HepG2 (cell line): ENCODE results near the gene DNAJC7. TPM values are rescaled to one million over a fixed set of nuclear protein-coding genes. Genes with fewer than 3 reads are reported as not detected.

Source experiments
- ATAC-seq: fragments of 200-7000 bp; cut with Tn5 transposase; 3 replicates; pipeline ENCODE4 v1.9.1; 2020; ENCODE audit warnings: mild to moderate bottlenecking, moderate library complexity
- BruUV-seq: library from RNA; stranded (reverse); fragments of 400-500 nt; replicated peaks from 2 replicates; lab custom pipeline; 2021; lab: Mats Ljungman, UMichigan
- CTCF ChIA-PET: fragments of 300-600 bp; formaldehyde crosslinking; extraction: SDS; loops from one replicate; lab custom pipeline; 2021; ENCODE audit warnings: low total read pairs, inconsistent platforms, low intra/inter-chr PET ratio; lab: Yijun Ruan, JAX
- POLR2A ChIA-PET: fragments of 350-600 bp; sonication (Branson Sonifier 250); formaldehyde crosslinking; loops from one replicate; lab custom pipeline; 2020; ENCODE audit warnings: antibody characterized with exemption, inconsistent platforms; lab: Yijun Ruan, JAX
- DNase-seq: peaks from one replicate; pipeline ENCODE4 v3.0.0-alpha.2; 2015; ENCODE audit warnings: low spot score
- FAIRE-seq: peaks from 3 replicates; lab custom pipeline; 2011; peaks lifted over from hg19 to GRCh38; lab: Jason Lieb, UNC
- H2AFZ ChIP-seq: one replicate; pipeline ENCODE4 v1.6.1; 2011; ENCODE audit warnings: low read length, inconsistent platforms
- H3K27ac ChIP-seq: fragments of 300-600 bp; 3 replicates; pipeline ENCODE4 v1.8.0; 2011; ENCODE audit warnings: mixed run types, mild to moderate bottlenecking, mixed read lengths, low read length, inconsistent platforms; ENCODE audit not compliant: insufficient read depth; ENCODE audit errors: extremely low read length
- H3K27me3 ChIP-seq, 2 experiments: fragments of 200-600 bp in 1 of 2; 2 replicates in 1 of 2; 3 replicates in 1 of 2; pipeline versions ENCODE4 v1.6.0 to v1.8.0; 2011; ENCODE audit warnings: low read length in 2 of 2, mild to moderate bottlenecking in 2 of 2, moderate library complexity in 2 of 2, inconsistent platforms in 1 of 2; ENCODE audit not compliant: insufficient read depth in 2 of 2, control insufficient read depth in 1 of 2
- H3K36me3 ChIP-seq, 2 experiments: fragments of 200-600 bp in 1 of 2; replicated peaks in 1 of 2; 2 replicates in 1 of 2; 3 replicates in 1 of 2; pipeline versions ENCODE4 v1.5.1 to v1.8.0; 2011; ENCODE audit warnings: low read length in 2 of 2, inconsistent platforms in 1 of 2; ENCODE audit not compliant: insufficient read depth in 2 of 2, control insufficient read depth in 1 of 2
- H3K4me1 ChIP-seq: 2 replicates; pipeline ENCODE4 v1.5.1; 2012; ENCODE audit warnings: low read length, inconsistent platforms; ENCODE audit not compliant: insufficient read depth
- H3K4me2 ChIP-seq: 2 replicates; pipeline ENCODE4 v1.6.0; 2011; ENCODE audit warnings: low read depth, low read length, inconsistent platforms
- H3K4me3 ChIP-seq, 3 experiments: fragments of 200-600 bp in 1 of 3; sonication (generic), shearing (Covaris generic) in 1 of 3; replicated peaks in 1 of 3; 2 replicates each; pipeline ENCODE4 v1.5.1; 2011 to 2016; ENCODE audit warnings: low read length in 3 of 3, inconsistent platforms in 2 of 3, low read depth in 2 of 3, mild to moderate bottlenecking in 2 of 3, control low read depth in 1 of 3, mixed read lengths in 1 of 3; ENCODE audit not compliant: insufficient read depth in 1 of 3
- H3K79me2 ChIP-seq: one replicate; pipeline ENCODE4 v1.6.1; 2011; ENCODE audit warnings: low read length, inconsistent platforms; ENCODE audit not compliant: insufficient read depth
- H3K9ac ChIP-seq: 2 replicates; pipeline ENCODE4 v1.6.0; 2011; ENCODE audit warnings: mild to moderate bottlenecking, low read depth, low read length, inconsistent platforms; ENCODE audit not compliant: insufficient read depth
- H3K9me3 ChIP-seq: 2 replicates; pipeline ENCODE4 v1.5.1; 2012; ENCODE audit warnings: mild to moderate bottlenecking, low read length
- H4K20me1 ChIP-seq: 2 replicates; pipeline ENCODE4 v1.6.0; 2011; ENCODE audit warnings: inconsistent platforms, mild to moderate bottlenecking, low read length, moderate library complexity; ENCODE audit not compliant: insufficient read depth
- ARNTL ChIP-seq: sonication (generic); formaldehyde crosslinking; IDR thresholded peaks from 2 replicates; pipeline ENCODE4 v1.4.0; 2020; ENCODE audit warnings: mild to moderate bottlenecking, missing genetic modification reagents
- KMT2A ChIP-seq: sonication (generic); formaldehyde crosslinking; IDR thresholded peaks from 2 replicates; pipeline ENCODE4 v1.4.0; 2020; ENCODE audit warnings: missing genetic modification reagents
- MEIS1 ChIP-seq: sonication (generic); formaldehyde crosslinking; IDR thresholded peaks from 2 replicates; pipeline ENCODE4 v1.9.0; 2021; ENCODE audit warnings: mild to moderate bottlenecking, missing genetic modification reagents, moderate library complexity, borderline replicate concordance
- NR2C2 ChIP-seq: sonication (generic); formaldehyde crosslinking; IDR thresholded peaks from 2 replicates; pipeline ENCODE4 v1.4.0; 2020; ENCODE audit warnings: missing genetic modification reagents, mild to moderate bottlenecking, moderate library complexity, borderline replicate concordance
- POGZ ChIP-seq: sonication (generic); formaldehyde crosslinking; IDR thresholded peaks from 2 replicates; pipeline ENCODE4 v1.4.0; 2020; ENCODE audit warnings: mild to moderate bottlenecking, missing genetic modification reagents
- RBFOX2 ChIP-seq: fragments of 200-400 bp; formaldehyde crosslinking; IDR thresholded peaks from 2 replicates; pipeline ENCODE4 v1.6.1; 2017; ENCODE audit warnings: low read depth, mild to moderate bottlenecking, low read length
- SMAD1 ChIP-seq: sonication (generic); formaldehyde crosslinking; IDR thresholded peaks from 2 replicates; pipeline ENCODE4 v1.4.0; 2020; ENCODE audit warnings: missing genetic modification reagents, low read depth, mild to moderate bottlenecking, borderline replicate concordance
- SRY ChIP-seq: sonication (generic); formaldehyde crosslinking; IDR thresholded peaks from 2 replicates; pipeline ENCODE4 v1.8.0; 2022; ENCODE audit warnings: mild to moderate bottlenecking, missing genetic modification reagents
- WGBS: methylation state at CpG from one replicate; pipeline ENCODE4 v1.1.6; 2017; ENCODE audit warnings: low lambda C conversion rate; 5-methylcytosine and 5-hydroxymethylcytosine counted together
- in situ Hi-C: cut with HindIII; loops from 2 replicates; pipeline ENCODE4 v1.10.0; 2017; ENCODE audit warnings: low pct_unique_long_range_greater_than_20kb; ENCODE audit not compliant: extremely low pct_ligation_motif_present
- intact Hi-C: fragments of 100-400 bp; cut with micrococcal nuclease; formaldehyde crosslinking; loops from one replicate; pipeline ENCODE4 v1.10.0; 2022; ENCODE audit not compliant: unreplicated experiment
- polyA plus RNA-seq, 8 experiments: library from polyadenylated mRNA; depleted of rRNA in 3 of 8; stranded (reverse) in 7 of 8; unstranded in 1 of 8; fragments of >200 nt; fragmentation: Illumina TruSeq in 4 of 8; extraction: Trizol in 4 of 8; gene quantifications; 2 replicates each; pipeline versions ENCODE4 v1.2.1 to v1.2.3, GENCODE V29; 2011 to 2016; ENCODE audit warnings: low read depth in 4 of 8, missing spikeins in 1 of 8, mixed read lengths in 1 of 8; ENCODE audit not compliant: insufficient read depth in 1 of 8
- total RNA-seq, 5 experiments: library from RNA; depleted of rRNA; stranded (reverse); fragments of >200 nt; fragmentation: Illumina TruSeq; extraction: Trizol; gene quantifications; 2 replicates each; pipeline ENCODE4 v1.2.3, GENCODE V29; 2016; ENCODE audit warnings: low read depth in 1 of 5
- TF ChIP-seq, protein P1 (sequence below): sonication (generic); formaldehyde crosslinking; conservative IDR thresholded peaks from 2 replicates; pipeline ENCODE4 v1.4.0; 2020; ENCODE audit warnings: missing genetic modification reagents
- TF ChIP-seq, protein P2 (sequence below): sonication (generic); formaldehyde crosslinking; IDR thresholded peaks from 2 replicates; pipeline ENCODE4 v1.4.0; 2020; ENCODE audit warnings: missing genetic modification reagents
- TF ChIP-seq, protein P3 (sequence below): sonication (generic); formaldehyde crosslinking; IDR thresholded peaks from 2 replicates; pipeline ENCODE4 v1.4.0; 2020; ENCODE audit warnings: mild to moderate bottlenecking, missing genetic modification reagents
- TF ChIP-seq, protein P4 (sequence below): sonication (generic); formaldehyde crosslinking; IDR thresholded peaks from 2 replicates; pipeline ENCODE4 v1.5.1; 2020; ENCODE audit warnings: mild to moderate bottlenecking, missing genetic modification reagents, moderate library complexity

DNAJC7 gene
- total and polyA plus RNA-seq, 2 of the 13 experiments (the other 11 are each of a cell fraction or from before 2014, with no cell fraction given), result 47.7 to 132 TPM

DNA sequence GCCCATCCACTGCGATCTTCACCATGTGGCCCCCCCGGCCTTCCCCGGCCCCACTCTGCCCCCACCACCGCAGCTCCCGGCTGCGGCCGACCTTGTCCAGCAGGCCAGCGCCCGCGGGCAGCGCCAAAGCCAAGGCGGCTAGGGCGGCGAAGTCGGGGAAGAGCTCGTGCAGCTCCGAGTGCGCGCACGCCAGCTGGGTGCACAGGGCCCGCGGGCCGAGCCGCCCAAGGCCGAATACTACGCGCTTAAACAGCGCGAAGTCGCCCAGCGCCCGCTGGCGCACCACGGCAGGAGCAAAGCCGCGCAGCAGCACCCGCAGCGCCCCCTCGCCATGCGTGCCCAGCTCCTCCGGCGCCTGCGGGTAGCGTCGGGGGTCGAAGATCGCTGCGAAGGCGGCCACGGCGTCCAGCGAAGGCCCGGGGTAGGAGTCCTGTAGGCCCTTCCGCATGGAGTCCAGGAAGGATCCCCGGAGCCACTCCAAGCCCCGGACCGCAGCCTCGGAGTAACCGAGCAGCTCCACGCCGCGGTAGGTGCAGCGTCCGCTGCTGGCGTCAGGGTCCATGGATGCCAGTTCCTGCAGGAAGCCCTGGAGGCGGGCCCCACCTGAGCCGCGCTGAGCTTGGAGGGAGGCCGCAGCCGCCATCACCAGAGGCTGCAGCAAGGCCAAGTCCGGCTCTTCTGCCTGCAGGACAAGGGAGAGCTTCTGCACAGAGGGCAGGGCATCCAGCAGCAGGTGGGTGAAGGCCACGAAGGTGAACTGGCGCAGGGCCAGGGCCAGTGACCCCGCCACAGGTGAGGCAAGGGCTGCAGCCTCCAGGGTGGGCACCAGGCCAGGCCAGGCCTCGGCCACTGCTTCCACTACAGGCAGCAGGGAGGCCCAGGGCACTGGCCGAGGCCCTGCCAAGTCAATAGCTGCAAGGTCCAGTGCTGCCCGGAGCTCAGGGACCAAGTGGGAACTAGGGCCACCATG, 22.8 kb upstream of the DNAJC7 start:
- no peaks in the 10 kb centered on the region for H4K20me1 ChIP-seq
- no peaks in the 10 kb centered on the region for H3K9me3 ChIP-seq
- ChIA-PET POLR2A (interaction anchor here (0.8 to 1.4 kb wide), 2 partner anchors 11 to 16 kb away, joined by 3 to 4 read pairs; no protein-coding TSS in a partner anchor), CTCF (no interaction called here)
- H3K4me2 ChIP-seq, result no peak overlapping the region
- FAIRE-seq (no peak), ATAC-seq (peak; percentile 33), DNase-seq (no peak)
- 90% methylated on average over 47 of the region's 77 CpGs for WGBS
- 0 out of 5 replicates have a peak, but pooled peaks cover 0 to 4% of the 10 kb centered on the region in 2 experiments for H3K27me3 ChIP-seq
- in situ Hi-C loops, result no loop called here
- peaks cover 11% of the 10 kb centered on the region; the same call in 1 of the 2 replicates for H3K4me1 ChIP-seq
- H3K36me3 ChIP-seq, result no peaks in the 10 kb centered on the region
- no peaks in the 10 kb centered on the region for H3K79me2 ChIP-seq
- no TSS peak for BruUV-seq
- no peak overlapping the region for H2AFZ ChIP-seq
- H3K27ac ChIP-seq, result no peak overlapping the region
- no peak overlapping the region for H3K4me3 ChIP-seq
- H3K9ac ChIP-seq, result no peak overlapping the region
- intact Hi-C loops, result no loop called here
- TF ChIP-seq MEIS1 (CRISPR knock-in tag) (no peak), SMAD1 (no peak), KMT2A (CRISPR knock-in tag) (no peak), POGZ (CRISPR knock-in tag) (no peak), RBFOX2 (no peak), ARNTL (CRISPR knock-in tag) (no peak), SRY (no peak), NR2C2 (no peak)
- TF ChIP-seq, protein P1, sequence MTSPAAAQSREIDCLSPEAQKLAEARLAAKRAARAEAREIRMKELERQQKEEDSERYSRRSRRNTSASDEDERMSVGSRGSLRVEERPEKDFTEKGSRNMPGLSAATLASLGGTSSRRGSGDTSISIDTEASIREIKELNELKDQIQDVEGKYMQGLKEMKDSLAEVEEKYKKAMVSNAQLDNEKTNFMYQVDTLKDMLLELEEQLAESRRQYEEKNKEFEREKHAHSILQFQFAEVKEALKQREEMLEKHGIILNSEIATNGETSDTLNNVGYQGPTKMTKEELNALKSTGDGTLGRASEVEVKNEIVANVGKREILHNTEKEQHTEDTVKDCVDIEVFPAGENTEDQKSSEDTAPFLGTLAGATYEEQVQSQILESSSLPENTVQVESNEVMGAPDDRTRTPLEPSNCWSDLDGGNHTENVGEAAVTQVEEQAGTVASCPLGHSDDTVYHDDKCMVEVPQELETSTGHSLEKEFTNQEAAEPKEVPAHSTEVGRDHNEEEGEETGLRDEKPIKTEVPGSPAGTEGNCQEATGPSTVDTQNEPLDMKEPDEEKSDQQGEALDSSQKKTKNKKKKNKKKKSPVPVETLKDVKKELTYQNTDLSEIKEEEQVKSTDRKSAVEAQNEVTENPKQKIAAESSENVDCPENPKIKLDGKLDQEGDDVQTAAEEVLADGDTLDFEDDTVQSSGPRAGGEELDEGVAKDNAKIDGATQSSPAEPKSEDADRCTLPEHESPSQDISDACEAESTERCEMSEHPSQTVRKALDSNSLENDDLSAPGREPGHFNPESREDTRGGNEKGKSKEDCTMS (CRISPR knock-in tag), result no peak
- TF ChIP-seq, protein P2, sequence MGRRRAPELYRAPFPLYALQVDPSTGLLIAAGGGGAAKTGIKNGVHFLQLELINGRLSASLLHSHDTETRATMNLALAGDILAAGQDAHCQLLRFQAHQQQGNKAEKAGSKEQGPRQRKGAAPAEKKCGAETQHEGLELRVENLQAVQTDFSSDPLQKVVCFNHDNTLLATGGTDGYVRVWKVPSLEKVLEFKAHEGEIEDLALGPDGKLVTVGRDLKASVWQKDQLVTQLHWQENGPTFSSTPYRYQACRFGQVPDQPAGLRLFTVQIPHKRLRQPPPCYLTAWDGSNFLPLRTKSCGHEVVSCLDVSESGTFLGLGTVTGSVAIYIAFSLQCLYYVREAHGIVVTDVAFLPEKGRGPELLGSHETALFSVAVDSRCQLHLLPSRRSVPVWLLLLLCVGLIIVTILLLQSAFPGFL (CRISPR knock-in tag), result no peak
- TF ChIP-seq, protein P3, sequence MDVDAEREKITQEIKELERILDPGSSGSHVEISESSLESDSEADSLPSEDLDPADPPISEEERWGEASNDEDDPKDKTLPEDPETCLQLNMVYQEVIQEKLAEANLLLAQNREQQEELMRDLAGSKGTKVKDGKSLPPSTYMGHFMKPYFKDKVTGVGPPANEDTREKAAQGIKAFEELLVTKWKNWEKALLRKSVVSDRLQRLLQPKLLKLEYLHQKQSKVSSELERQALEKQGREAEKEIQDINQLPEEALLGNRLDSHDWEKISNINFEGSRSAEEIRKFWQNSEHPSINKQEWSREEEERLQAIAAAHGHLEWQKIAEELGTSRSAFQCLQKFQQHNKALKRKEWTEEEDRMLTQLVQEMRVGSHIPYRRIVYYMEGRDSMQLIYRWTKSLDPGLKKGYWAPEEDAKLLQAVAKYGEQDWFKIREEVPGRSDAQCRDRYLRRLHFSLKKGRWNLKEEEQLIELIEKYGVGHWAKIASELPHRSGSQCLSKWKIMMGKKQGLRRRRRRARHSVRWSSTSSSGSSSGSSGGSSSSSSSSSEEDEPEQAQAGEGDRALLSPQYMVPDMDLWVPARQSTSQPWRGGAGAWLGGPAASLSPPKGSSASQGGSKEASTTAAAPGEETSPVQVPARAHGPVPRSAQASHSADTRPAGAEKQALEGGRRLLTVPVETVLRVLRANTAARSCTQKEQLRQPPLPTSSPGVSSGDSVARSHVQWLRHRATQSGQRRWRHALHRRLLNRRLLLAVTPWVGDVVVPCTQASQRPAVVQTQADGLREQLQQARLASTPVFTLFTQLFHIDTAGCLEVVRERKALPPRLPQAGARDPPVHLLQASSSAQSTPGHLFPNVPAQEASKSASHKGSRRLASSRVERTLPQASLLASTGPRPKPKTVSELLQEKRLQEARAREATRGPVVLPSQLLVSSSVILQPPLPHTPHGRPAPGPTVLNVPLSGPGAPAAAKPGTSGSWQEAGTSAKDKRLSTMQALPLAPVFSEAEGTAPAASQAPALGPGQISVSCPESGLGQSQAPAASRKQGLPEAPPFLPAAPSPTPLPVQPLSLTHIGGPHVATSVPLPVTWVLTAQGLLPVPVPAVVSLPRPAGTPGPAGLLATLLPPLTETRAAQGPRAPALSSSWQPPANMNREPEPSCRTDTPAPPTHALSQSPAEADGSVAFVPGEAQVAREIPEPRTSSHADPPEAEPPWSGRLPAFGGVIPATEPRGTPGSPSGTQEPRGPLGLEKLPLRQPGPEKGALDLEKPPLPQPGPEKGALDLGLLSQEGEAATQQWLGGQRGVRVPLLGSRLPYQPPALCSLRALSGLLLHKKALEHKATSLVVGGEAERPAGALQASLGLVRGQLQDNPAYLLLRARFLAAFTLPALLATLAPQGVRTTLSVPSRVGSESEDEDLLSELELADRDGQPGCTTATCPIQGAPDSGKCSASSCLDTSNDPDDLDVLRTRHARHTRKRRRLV (CRISPR knock-in tag), result no peak
- TF ChIP-seq, protein P4, sequence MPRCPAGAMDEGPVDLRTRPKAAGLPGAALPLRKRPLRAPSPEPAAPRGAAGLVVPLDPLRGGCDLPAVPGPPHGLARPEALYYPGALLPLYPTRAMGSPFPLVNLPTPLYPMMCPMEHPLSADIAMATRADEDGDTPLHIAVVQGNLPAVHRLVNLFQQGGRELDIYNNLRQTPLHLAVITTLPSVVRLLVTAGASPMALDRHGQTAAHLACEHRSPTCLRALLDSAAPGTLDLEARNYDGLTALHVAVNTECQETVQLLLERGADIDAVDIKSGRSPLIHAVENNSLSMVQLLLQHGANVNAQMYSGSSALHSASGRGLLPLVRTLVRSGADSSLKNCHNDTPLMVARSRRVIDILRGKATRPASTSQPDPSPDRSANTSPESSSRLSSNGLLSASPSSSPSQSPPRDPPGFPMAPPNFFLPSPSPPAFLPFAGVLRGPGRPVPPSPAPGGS (CRISPR knock-in tag), result no peak
